HFFc6 (cell line): ENCODE results near the gene MAGI1. TPM values are rescaled to one million over a fixed set of nuclear protein-coding genes. Genes with fewer than 3 reads are reported as not detected.

Experiments used
- DNase-seq: peaks from one replicate; pipeline ENCODE4 v3.0.0-alpha.2; 2018
- H3K27ac Mint-ChIP-seq: 2 replicates; pipeline ENCODE4 v1.8.0; 2020; ENCODE audit warnings: mild to moderate bottlenecking, mixed read lengths
- H3K27me3 Mint-ChIP-seq: 2 replicates; pipeline ENCODE4 v1.8.0; 2021; ENCODE audit warnings: mild to moderate bottlenecking, moderate library complexity, mixed read lengths; ENCODE audit not compliant: insufficient read depth
- H3K36me3 Mint-ChIP-seq: 2 replicates; pipeline ENCODE4 v1.8.0; 2021; ENCODE audit warnings: low read depth, mixed read lengths
- H3K4me1 Mint-ChIP-seq: 2 replicates; pipeline ENCODE4 v1.8.0; 2020; ENCODE audit warnings: low read depth, mixed read lengths
- H3K4me3 Mint-ChIP-seq: 2 replicates; pipeline ENCODE4 v1.8.0; 2020; ENCODE audit warnings: mild to moderate bottlenecking, moderate library complexity, mixed read lengths
- H3K9me3 Mint-ChIP-seq: 2 replicates; pipeline ENCODE4 v1.8.0; 2020; ENCODE audit warnings: mild to moderate bottlenecking, mixed read lengths
- total RNA-seq, 6 experiments: library from RNA; stranded (reverse); fragmentation: NEBNext Ultra II Directional; extraction: Animal tissue kit (Norgen Biotek cat#: 25700); gene quantifications; 2 replicates in 1 of 6; 3 replicates in 5 of 6; pipeline ENCODE4 v1.2.3, GENCODE V29; 2021
- TF ChIP-seq, protein P1 (sequence below): fragments of 200-600 bp; sonication (generic); IDR thresholded peaks from 2 replicates; pipeline ENCODE4 v1.5.0; 2021; ENCODE audit warnings: antibody characterized with exemption, mild to moderate bottlenecking

MAGI1 gene
- total RNA-seq, 6 experiments from 2014 or later, result 21.1 to 30.5 (median 22.4) TPM

DNA sequence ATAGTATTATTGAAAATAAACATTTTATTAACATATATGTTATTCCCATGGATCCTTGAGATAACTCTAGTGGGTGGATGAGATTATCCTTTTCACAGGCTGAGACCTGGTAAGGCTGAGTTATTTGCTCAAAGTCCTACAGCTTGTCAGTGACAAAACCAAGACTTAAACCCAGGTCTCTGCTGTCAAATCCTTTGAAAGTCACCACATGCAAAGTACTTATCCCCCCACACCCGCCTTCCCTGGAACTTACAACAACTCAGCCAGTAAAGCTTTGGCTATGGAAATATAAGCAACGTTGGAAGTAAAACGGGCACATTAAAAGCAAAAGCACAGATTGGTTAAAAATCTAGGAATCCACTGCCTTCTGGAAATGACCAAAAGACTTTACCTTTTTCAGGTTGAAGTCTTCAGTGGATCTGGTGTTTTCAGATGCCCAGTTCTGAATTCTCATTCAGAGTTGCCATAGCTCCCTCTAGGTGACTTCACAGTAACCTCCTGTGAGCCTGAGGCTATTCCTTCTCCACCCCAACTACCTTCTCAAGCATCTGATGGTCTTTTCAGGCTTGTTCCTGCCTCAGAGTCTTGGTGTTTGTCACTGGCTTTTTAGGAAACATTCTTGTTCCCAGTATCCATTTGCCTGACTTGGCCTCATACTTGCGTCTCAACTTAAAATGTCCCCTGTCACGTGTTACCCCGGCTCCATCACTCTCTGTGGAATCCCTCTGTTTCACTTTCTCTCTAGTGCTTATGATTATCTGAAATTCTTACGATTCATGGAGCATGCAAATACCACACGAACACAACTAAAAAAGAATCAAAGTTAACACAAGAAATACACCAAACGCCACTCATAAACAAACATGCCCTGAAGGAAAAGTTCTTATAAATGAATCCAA lies 131.2 kb downstream of the MAGI1 start:
- Mint-ChIP-seq H3K9me3 (no peaks in the 10 kb centered on the region), H3K4me3 (no peak overlapping the region), H3K4me1 (peaks cover 20% of the 10 kb centered on the region), H3K27me3 (no peaks in the 10 kb centered on the region), H3K36me3 (no peaks in the 10 kb centered on the region), H3K27ac (no peak overlapping the region)
- DNase-seq, result no peak
- TF ChIP-seq, protein P1, sequence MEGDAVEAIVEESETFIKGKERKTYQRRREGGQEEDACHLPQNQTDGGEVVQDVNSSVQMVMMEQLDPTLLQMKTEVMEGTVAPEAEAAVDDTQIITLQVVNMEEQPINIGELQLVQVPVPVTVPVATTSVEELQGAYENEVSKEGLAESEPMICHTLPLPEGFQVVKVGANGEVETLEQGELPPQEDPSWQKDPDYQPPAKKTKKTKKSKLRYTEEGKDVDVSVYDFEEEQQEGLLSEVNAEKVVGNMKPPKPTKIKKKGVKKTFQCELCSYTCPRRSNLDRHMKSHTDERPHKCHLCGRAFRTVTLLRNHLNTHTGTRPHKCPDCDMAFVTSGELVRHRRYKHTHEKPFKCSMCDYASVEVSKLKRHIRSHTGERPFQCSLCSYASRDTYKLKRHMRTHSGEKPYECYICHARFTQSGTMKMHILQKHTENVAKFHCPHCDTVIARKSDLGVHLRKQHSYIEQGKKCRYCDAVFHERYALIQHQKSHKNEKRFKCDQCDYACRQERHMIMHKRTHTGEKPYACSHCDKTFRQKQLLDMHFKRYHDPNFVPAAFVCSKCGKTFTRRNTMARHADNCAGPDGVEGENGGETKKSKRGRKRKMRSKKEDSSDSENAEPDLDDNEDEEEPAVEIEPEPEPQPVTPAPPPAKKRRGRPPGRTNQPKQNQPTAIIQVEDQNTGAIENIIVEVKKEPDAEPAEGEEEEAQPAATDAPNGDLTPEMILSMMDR, result no peak

DNA sequence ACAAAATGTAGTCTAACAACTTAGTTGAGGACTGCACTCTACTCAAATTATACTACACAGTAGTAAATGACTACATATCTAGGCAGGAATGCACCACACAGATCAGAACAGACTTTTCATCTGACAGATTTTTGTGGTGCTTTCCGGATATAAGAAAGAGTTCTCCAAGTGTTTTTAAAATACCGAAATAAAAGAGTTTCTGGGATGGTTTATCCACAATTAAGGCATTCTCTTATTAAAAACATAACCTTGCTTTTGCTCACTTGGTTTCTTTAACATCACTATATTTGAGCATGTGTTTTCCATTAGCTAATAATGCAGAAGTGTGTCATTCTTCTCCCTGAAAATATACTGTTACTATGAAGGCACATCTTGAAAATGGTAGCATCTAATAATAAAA lies 132.9 kb downstream of the MAGI1 start:
- no peak for DNase-seq
- no peaks in the 10 kb centered on the region for H3K36me3 Mint-ChIP-seq
- peaks cover 34% of the 10 kb centered on the region for H3K4me1 Mint-ChIP-seq

DNA sequence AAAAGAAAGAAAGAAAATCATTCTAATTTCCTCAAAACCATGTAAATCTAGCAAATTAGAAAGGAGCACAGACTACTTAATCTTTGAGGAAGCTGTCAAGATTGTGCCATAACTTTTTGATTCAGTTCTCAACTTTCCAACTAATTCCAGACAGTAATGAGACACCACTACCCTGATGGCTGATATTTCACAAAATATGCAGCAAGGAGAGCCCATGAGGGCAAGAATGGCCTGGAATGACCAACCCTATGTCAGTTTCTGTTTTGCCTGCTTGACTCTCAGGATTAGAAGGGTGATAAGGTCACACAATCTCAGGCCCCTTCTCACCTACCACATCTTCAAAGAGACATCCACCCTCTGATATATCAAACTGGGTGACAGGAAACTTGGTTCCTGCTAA lies 134.7 kb downstream of the MAGI1 start:
- TF ChIP-seq, protein P1, result no peak
- DNase-seq, result no peak
- Mint-ChIP-seq H3K9me3 (no peaks in the 10 kb centered on the region), H3K4me3 (no peak overlapping the region), H3K27me3 (no peaks in the 10 kb centered on the region), H3K4me1 (peaks cover 45% of the 10 kb centered on the region), H3K27ac (no peak overlapping the region), H3K36me3 (no peaks in the 10 kb centered on the region; the same call in 1 of the 2 replicates)

More for the DNA sequence above, 132.9 kb downstream of the MAGI1 start:
- TF ChIP-seq, protein P1, result no peak
- Mint-ChIP-seq H3K27ac (no peak overlapping the region; the same call in 1 of the 2 replicates), H3K27me3 (no peaks in the 10 kb centered on the region), H3K4me3 (no peak overlapping the region), H3K9me3 (no peaks in the 10 kb centered on the region)

DNA sequence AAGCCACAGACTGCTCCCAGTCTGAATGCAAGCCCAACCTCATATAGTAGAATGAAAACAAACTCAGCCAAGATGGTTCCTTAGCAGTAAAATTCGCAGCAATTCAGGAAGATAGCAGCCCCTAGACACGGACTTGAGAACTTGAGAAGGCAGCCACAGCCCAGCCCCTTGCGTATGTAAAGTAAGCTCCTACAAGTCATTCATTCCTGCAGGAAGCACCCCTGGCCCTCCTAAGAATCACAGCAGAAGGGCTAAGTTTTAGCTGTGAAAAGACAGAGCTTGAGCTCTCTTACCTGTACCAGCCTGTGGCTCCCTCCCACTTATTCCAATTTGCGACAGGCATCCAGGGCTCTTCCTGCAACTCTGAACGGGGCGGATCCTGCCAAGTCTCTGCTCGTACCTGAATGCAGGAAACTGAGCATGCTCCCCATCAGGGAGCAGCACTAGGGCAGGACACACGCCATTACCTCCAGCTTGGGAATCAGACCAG lies 136.4 kb downstream of the MAGI1 start:
- Mint-ChIP-seq H3K4me1 (peaks cover 39% of the 10 kb centered on the region), H3K27me3 (no peaks in the 10 kb centered on the region), H3K9me3 (no peaks in the 10 kb centered on the region), H3K27ac (no peak overlapping the region), H3K36me3 (no peaks in the 10 kb centered on the region; the same call in 1 of the 2 replicates), H3K4me3 (no peak overlapping the region)
- no peak for DNase-seq
- TF ChIP-seq, protein P1, result no peak

DNA sequence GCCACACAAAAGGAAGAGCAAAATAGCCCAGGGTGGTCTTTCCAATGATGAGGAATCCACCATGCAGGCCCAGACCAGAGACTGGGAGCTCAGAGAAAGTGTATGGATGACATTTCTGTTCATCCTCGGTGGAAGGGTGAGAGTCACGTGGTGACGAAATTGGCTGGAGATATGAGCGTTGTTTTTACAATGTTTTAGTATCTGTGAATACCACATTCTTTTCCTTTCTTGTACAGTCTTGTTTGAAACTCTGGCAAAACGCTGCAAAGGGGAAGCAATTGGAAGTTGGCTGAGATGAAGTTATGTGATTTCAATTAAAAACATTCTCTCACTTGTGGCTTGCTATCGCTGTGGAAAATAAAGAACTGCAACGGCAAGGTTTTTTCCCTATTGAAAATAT lies 137.5 kb downstream of the MAGI1 start:
- Mint-ChIP-seq H3K9me3 (no peaks in the 10 kb centered on the region), H3K27ac (peak overlapping the region; percentile 4; the same call in 1 of the 2 replicates), H3K27me3 (no peaks in the 10 kb centered on the region), H3K4me3 (peak overlapping the region; percentile 31; the same call in 1 of the 2 replicates), H3K36me3 (no peaks in the 10 kb centered on the region; the same call in 1 of the 2 replicates), H3K4me1 (peaks cover 36% of the 10 kb centered on the region)
- TF ChIP-seq, protein P1, result no peak
- DNase-seq, result no peak
